HepG2 (cell line): ENCODE results near the gene CEP20. TPM values are rescaled to one million over a fixed set of nuclear protein-coding genes. Genes with fewer than 3 reads are reported as not detected.

ENCODE experiments used
- ATAC-seq: fragments of 200-7000 bp; cut with Tn5 transposase; 3 replicates; pipeline ENCODE4 v1.9.1; 2020; ENCODE audit warnings: mild to moderate bottlenecking, moderate library complexity
- BruUV-seq: library from RNA; stranded (reverse); fragments of 400-500 nt; replicated peaks from 2 replicates; lab custom pipeline; 2021; lab: Mats Ljungman, UMichigan
- CTCF ChIA-PET: fragments of 300-600 bp; formaldehyde crosslinking; extraction: SDS; loops from one replicate; lab custom pipeline; 2021; ENCODE audit warnings: low total read pairs, inconsistent platforms, low intra/inter-chr PET ratio; lab: Yijun Ruan, JAX
- POLR2A ChIA-PET: fragments of 350-600 bp; sonication (Branson Sonifier 250); formaldehyde crosslinking; loops from one replicate; lab custom pipeline; 2020; ENCODE audit warnings: antibody characterized with exemption, inconsistent platforms; lab: Yijun Ruan, JAX
- DNase-seq: peaks from one replicate; pipeline ENCODE4 v3.0.0-alpha.2; 2015; ENCODE audit warnings: low spot score
- FAIRE-seq: peaks from 3 replicates; lab custom pipeline; 2011; peaks lifted over from hg19 to GRCh38; lab: Jason Lieb, UNC
- H2AFZ ChIP-seq: one replicate; pipeline ENCODE4 v1.6.1; 2011; ENCODE audit warnings: low read length, inconsistent platforms
- H3K27ac ChIP-seq: fragments of 300-600 bp; 3 replicates; pipeline ENCODE4 v1.8.0; 2011; ENCODE audit warnings: mixed run types, mild to moderate bottlenecking, mixed read lengths, low read length, inconsistent platforms; ENCODE audit not compliant: insufficient read depth; ENCODE audit errors: extremely low read length
- H3K27me3 ChIP-seq, 2 experiments: fragments of 200-600 bp in 1 of 2; 2 replicates in 1 of 2; 3 replicates in 1 of 2; pipeline versions ENCODE4 v1.6.0 to v1.8.0; 2011; ENCODE audit warnings: low read length in 2 of 2, mild to moderate bottlenecking in 2 of 2, moderate library complexity in 2 of 2, inconsistent platforms in 1 of 2; ENCODE audit not compliant: insufficient read depth in 2 of 2, control insufficient read depth in 1 of 2
- H3K36me3 ChIP-seq, 2 experiments: fragments of 200-600 bp in 1 of 2; replicated peaks in 1 of 2; 2 replicates in 1 of 2; 3 replicates in 1 of 2; pipeline versions ENCODE4 v1.5.1 to v1.8.0; 2011; ENCODE audit warnings: low read length in 2 of 2, inconsistent platforms in 1 of 2; ENCODE audit not compliant: insufficient read depth in 2 of 2, control insufficient read depth in 1 of 2
- H3K4me1 ChIP-seq: 2 replicates; pipeline ENCODE4 v1.5.1; 2012; ENCODE audit warnings: low read length, inconsistent platforms; ENCODE audit not compliant: insufficient read depth
- H3K4me2 ChIP-seq: 2 replicates; pipeline ENCODE4 v1.6.0; 2011; ENCODE audit warnings: low read depth, low read length, inconsistent platforms
- H3K4me3 ChIP-seq, 3 experiments: fragments of 200-600 bp in 1 of 3; sonication (generic), shearing (Covaris generic) in 1 of 3; replicated peaks in 1 of 3; 2 replicates each; pipeline ENCODE4 v1.5.1; 2011 to 2016; ENCODE audit warnings: low read length in 3 of 3, inconsistent platforms in 2 of 3, low read depth in 2 of 3, mild to moderate bottlenecking in 2 of 3, control low read depth in 1 of 3, mixed read lengths in 1 of 3; ENCODE audit not compliant: insufficient read depth in 1 of 3
- H3K79me2 ChIP-seq: one replicate; pipeline ENCODE4 v1.6.1; 2011; ENCODE audit warnings: low read length, inconsistent platforms; ENCODE audit not compliant: insufficient read depth
- H3K9ac ChIP-seq: 2 replicates; pipeline ENCODE4 v1.6.0; 2011; ENCODE audit warnings: mild to moderate bottlenecking, low read depth, low read length, inconsistent platforms; ENCODE audit not compliant: insufficient read depth
- H3K9me3 ChIP-seq: 2 replicates; pipeline ENCODE4 v1.5.1; 2012; ENCODE audit warnings: mild to moderate bottlenecking, low read length
- H4K20me1 ChIP-seq: 2 replicates; pipeline ENCODE4 v1.6.0; 2011; ENCODE audit warnings: inconsistent platforms, mild to moderate bottlenecking, low read length, moderate library complexity; ENCODE audit not compliant: insufficient read depth
- ADNP ChIP-seq: sonication (generic); formaldehyde crosslinking; IDR thresholded peaks from 2 replicates; pipeline ENCODE4 v1.4.0; 2020; ENCODE audit warnings: missing genetic modification reagents
- BRD4 ChIP-seq: sonication (generic); formaldehyde crosslinking; IDR thresholded peaks from 2 replicates; pipeline ENCODE4 v1.4.0; 2020; ENCODE audit warnings: missing genetic modification reagents
- CBX1 ChIP-seq: IDR thresholded peaks from one replicate; pipeline ENCODE4 v1.6.1; 2016; ENCODE audit warnings: antibody characterized with exemption, low read depth
- CCDC6 ChIP-seq: sonication (generic); formaldehyde crosslinking; IDR thresholded peaks from 2 replicates; pipeline ENCODE4 v1.8.1; 2022; ENCODE audit warnings: mild to moderate bottlenecking, missing genetic modification reagents, moderate library complexity
- DRAP1 ChIP-seq: IDR thresholded peaks from 2 replicates; pipeline ENCODE4 v1.6.1; 2016; ENCODE audit warnings: missing genetic modification reagents, missing compliant biosample characterization
- IRX3 ChIP-seq: sonication (generic); formaldehyde crosslinking; IDR thresholded peaks from 2 replicates; pipeline ENCODE4 v1.8.1; 2023; ENCODE audit warnings: mild to moderate bottlenecking, low read depth, missing genetic modification reagents, borderline replicate concordance
- JUNB ChIP-seq: sonication (generic); formaldehyde crosslinking; IDR thresholded peaks from 2 replicates; pipeline ENCODE4 v1.8.0; 2022; ENCODE audit warnings: missing genetic modification reagents, mild to moderate bottlenecking, borderline replicate concordance
- LCORL ChIP-seq, 2 experiments: fragments of 450-650 bp in 1 of 2; sonication (generic) in 1 of 2; formaldehyde crosslinking in 1 of 2; IDR thresholded peaks; 2 replicates each; pipeline versions ENCODE4 v1.5.0 to v1.6.1; 2017 to 2020; ENCODE audit warnings: antibody characterized with exemption in 1 of 2, missing genetic modification reagents in 1 of 2
- MIXL1 ChIP-seq: IDR thresholded peaks from 2 replicates; pipeline ENCODE4 v1.6.1; 2016
- NFYC ChIP-seq: IDR thresholded peaks from 2 replicates; pipeline ENCODE4 v1.6.1; 2016; ENCODE audit warnings: missing genetic modification reagents, missing compliant biosample characterization
- PRDM15 ChIP-seq: sonication (generic); formaldehyde crosslinking; IDR thresholded peaks from 2 replicates; pipeline ENCODE4 v1.4.0; 2020; ENCODE audit warnings: missing genetic modification reagents
- RFXANK ChIP-seq: IDR thresholded peaks from 2 replicates; pipeline ENCODE4 v1.6.1; 2016
- SMARCC2 ChIP-seq: fragments of 450-650 bp; IDR thresholded peaks from 2 replicates; pipeline ENCODE4 v1.6.1; 2017; ENCODE audit warnings: antibody characterized with exemption, mild to moderate bottlenecking
- SRSF1 ChIP-seq: fragments of 200-400 bp; formaldehyde crosslinking; optimal IDR thresholded peaks from 2 replicates; pipeline ENCODE3; 2017; ENCODE audit warnings: mild to moderate bottlenecking, low read depth, low read length, moderate library complexity
- TGIF2 ChIP-seq: IDR thresholded peaks from 2 replicates; pipeline ENCODE4 v1.6.1; 2016; ENCODE audit warnings: control low read depth, missing compliant biosample characterization
- ZNF264 ChIP-seq: sonication (generic); formaldehyde crosslinking; IDR thresholded peaks from 2 replicates; pipeline ENCODE4 v1.4.0; 2020; ENCODE audit warnings: missing genetic modification reagents
- ZNF280D ChIP-seq: sonication (generic); formaldehyde crosslinking; IDR thresholded peaks from 2 replicates; pipeline ENCODE4 v1.5.1; 2020; ENCODE audit warnings: mild to moderate bottlenecking, missing genetic modification reagents
- ZNF597 ChIP-seq: sonication (generic); formaldehyde crosslinking; IDR thresholded peaks from 2 replicates; pipeline ENCODE4 v1.5.0; 2020; ENCODE audit warnings: missing genetic modification reagents
- WGBS: methylation state at CpG from one replicate; pipeline ENCODE4 v1.1.6; 2017; ENCODE audit warnings: low lambda C conversion rate; 5-methylcytosine and 5-hydroxymethylcytosine counted together
- in situ Hi-C: cut with HindIII; loops from 2 replicates; pipeline ENCODE4 v1.10.0; 2017; ENCODE audit warnings: low pct_unique_long_range_greater_than_20kb; ENCODE audit not compliant: extremely low pct_ligation_motif_present
- intact Hi-C: fragments of 100-400 bp; cut with micrococcal nuclease; formaldehyde crosslinking; loops from one replicate; pipeline ENCODE4 v1.10.0; 2022; ENCODE audit not compliant: unreplicated experiment
- polyA plus RNA-seq, 8 experiments: library from polyadenylated mRNA; depleted of rRNA in 3 of 8; stranded (reverse) in 7 of 8; unstranded in 1 of 8; fragments of >200 nt; fragmentation: Illumina TruSeq in 4 of 8; extraction: Trizol in 4 of 8; gene quantifications; 2 replicates each; pipeline versions ENCODE4 v1.2.1 to v1.2.3, GENCODE V29; 2011 to 2016; ENCODE audit warnings: low read depth in 4 of 8, missing spikeins in 1 of 8, mixed read lengths in 1 of 8; ENCODE audit not compliant: insufficient read depth in 1 of 8
- total RNA-seq, 5 experiments: library from RNA; depleted of rRNA; stranded (reverse); fragments of >200 nt; fragmentation: Illumina TruSeq; extraction: Trizol; gene quantifications; 2 replicates each; pipeline ENCODE4 v1.2.3, GENCODE V29; 2016; ENCODE audit warnings: low read depth in 1 of 5

Gene CEP20
- total and polyA plus RNA-seq, 2 of the 13 experiments (the other 11 are each of a cell fraction or from before 2014, with no cell fraction given), result 53.0 to 54.1 TPM

GRCh38 chr16:15903960-15904359, 15.6 kb upstream of the CEP20 start:
- Histone ChIP-seq H3K4me3 (no peak overlapping the region), H3K36me3 (no peaks in the 10 kb centered on the region), H3K4me1 (peaks cover 50% of the 10 kb centered on the region), H2AFZ (no peak overlapping the region), H3K27ac (no peak overlapping the region), H4K20me1 (no peaks in the 10 kb centered on the region), H3K79me2 (no peaks in the 10 kb centered on the region), H3K9ac (no peak overlapping the region), H3K9me3 (no peaks in the 10 kb centered on the region), H3K27me3 (no peaks in the 10 kb centered on the region), H3K4me2 (no peak overlapping the region)
- ATAC-seq (no peak), DNase-seq (no peak), FAIRE-seq (no peak)
- no TSS peak for BruUV-seq
- CTCF ChIA-PET, result no interaction called here
- intact Hi-C loops (no loop called here), in situ Hi-C loops (no loop called here)
- 93% methylated on average over 5 of the region's 5 CpGs for WGBS
- POLR2A ChIA-PET, result interaction anchor here (1.1 kb wide), 1 partner anchor 16 kb away, joined by 3 read pairs; no protein-coding TSS in a partner anchor
- TF ChIP-seq DRAP1 (CRISPR knock-in tag) (no peak), IRX3 (CRISPR knock-in tag) (no peak), CBX1 (no peak), ZNF597 (CRISPR knock-in tag) (no peak), NFYC (CRISPR knock-in tag) (no peak), SRSF1 (no peak), BRD4 (CRISPR knock-in tag) (no peak), CCDC6 (CRISPR knock-in tag) (no peak), LCORL (IDR thresholded peaks at IDR 0.05) (no peak), LCORL (CRISPR knock-in tag; IDR thresholded peaks at IDR 0.05) (no peak), ZNF264 (no peak), PRDM15 (CRISPR knock-in tag) (no peak), ADNP (no peak), MIXL1 (CRISPR knock-in tag) (no peak), TGIF2 (CRISPR knock-in tag) (no peak), JUNB (no peak), ZNF280D (CRISPR knock-in tag) (no peak), RFXANK (no peak), SMARCC2 (no peak)
